GM21360 (cell line): ENCODE measurements around the gene DSCAM.

ENCODE experiments used
- ATAC-seq: cut with Tn5 transposase; IDR thresholded peaks from one replicate; pipeline ENCODE4 v1.9.1; 2021; ENCODE audit warnings: mild to moderate bottlenecking, moderate library complexity; ENCODE audit not compliant: unreplicated experiment

Gene DSCAM

GRCh38 chr21:40618191-40618973 is 228.6 kb downstream of the DSCAM start:
- no peak for ATAC-seq

- no peak for ATAC-seq
Observed at GRCh38 chr21:40616377-40616704, 230.6 kb downstream of the DSCAM start.

GRCh38 chr21:40615505-40616376 is 231.2 kb downstream of the DSCAM start:
- ATAC-seq: no peak

GRCh38 chr21:40613546-40614030 is 233.4 kb downstream of the DSCAM start:
- ATAC-seq: no peak

GRCh38 chr21:40610345-40610744 is 236.6 kb downstream of the DSCAM start:
- no peak for ATAC-seq

GRCh38 chr21:40606341-40606740 is 240.6 kb downstream of the DSCAM start:
- ATAC-seq: no peak

- ATAC-seq: no peak
Observed at GRCh38 chr21:40605094-40605493, 241.9 kb downstream of the DSCAM start.

- ATAC-seq: no peak
Observed at GRCh38 chr21:40603774-40604173, 243.2 kb downstream of the DSCAM start.

GRCh38 chr21:40602080-40602479 is 244.9 kb downstream of the DSCAM start:
- ATAC-seq: no peak

GRCh38 chr21:40595806-40596205 is 251.2 kb downstream of the DSCAM start:
- ATAC-seq: no peak

GRCh38 chr21:40587736-40588346 is 259.1 kb downstream of the DSCAM start:
- no peak for ATAC-seq

GRCh38 chr21:40586575-40586974 is 260.4 kb downstream of the DSCAM start:
- ATAC-seq: no peak

- no peak for ATAC-seq
Observed at GRCh38 chr21:40577285-40578043, 269.5 kb downstream of the DSCAM start.

GRCh38 chr21:40575976-40576375 is 271.0 kb downstream of the DSCAM start:
- ATAC-seq: no peak

- no peak for ATAC-seq
Observed at GRCh38 chr21:40569357-40569756, 277.6 kb downstream of the DSCAM start.

- ATAC-seq: no peak
Observed at GRCh38 chr21:40568807-40569206, 278.2 kb downstream of the DSCAM start.

- ATAC-seq: no peak
Observed at GRCh38 chr21:40567501-40567900, 279.5 kb downstream of the DSCAM start.

GRCh38 chr21:40566486-40566885 is 280.5 kb downstream of the DSCAM start:
- no peak for ATAC-seq

GRCh38 chr21:40564318-40564717 is 282.6 kb downstream of the DSCAM start:
- no peak for ATAC-seq

GRCh38 chr21:40563900-40564299 is 283.1 kb downstream of the DSCAM start:
- ATAC-seq: no peak
